AG08396 (cell line): ENCODE results near the gene PLA2G6.
"Not testable (repeated sequence)": the region's sequence is repeated elsewhere in the genome, so short reads cannot be mapped to it uniquely, and the experiment has no call there.

ENCODE experiments used
- DNase-seq: peaks from one replicate; pipeline ENCODE4 v3.0.0; 2012; ENCODE audit warnings: low spot score, mixed read lengths

PLA2G6 gene

GRCh38 chr22:38190581-38190980 is 9.0 kb upstream of the PLA2G6 start:
- DNase-seq: no peak

GRCh38 chr22:38189104-38189503 is 7.5 kb upstream of the PLA2G6 start:
- DNase-seq: no peak

- no peak for DNase-seq
These were observed 6.0 kb upstream of the PLA2G6 start for GRCh38 chr22:38187413-38188212.

GRCh38 chr22:38186429-38186828 is 4.8 kb upstream of the PLA2G6 start:
- DNase-seq: no peak

GRCh38 chr22:38184788-38185187 is 3.2 kb upstream of the PLA2G6 start:
- DNase-seq: no peak

GRCh38 chr22:38180841-38181452 is 683 bp downstream of the PLA2G6 start:
- no peak for DNase-seq

- not testable (repeated sequence) for DNase-seq
These were observed 3.1 kb downstream of the PLA2G6 start for GRCh38 chr22:38178605-38178937.

- peak; percentile 73 for DNase-seq
These were observed 3.6 kb downstream of the PLA2G6 start for GRCh38 chr22:38177926-38178604.

- DNase-seq: not testable (repeated sequence)
These were observed 4.1 kb downstream of the PLA2G6 start for GRCh38 chr22:38177571-38177925.

- DNase-seq: no peak
These were observed 4.6 kb downstream of the PLA2G6 start for GRCh38 chr22:38177044-38177443.

GRCh38 chr22:38176170-38176741 is 5.4 kb downstream of the PLA2G6 start:
- DNase-seq: peak; percentile 84

- no peak for DNase-seq
These were observed 6.2 kb downstream of the PLA2G6 start for GRCh38 chr22:38175206-38176118.

- DNase-seq: no peak
These were observed 7.0 kb downstream of the PLA2G6 start for GRCh38 chr22:38174626-38175025.

- DNase-seq: no peak
These were observed 8.1 kb downstream of the PLA2G6 start for GRCh38 chr22:38173641-38173906.

GRCh38 chr22:38172832-38173640 is 8.6 kb downstream of the PLA2G6 start:
- DNase-seq: no peak

GRCh38 chr22:38171927-38172831 is 9.5 kb downstream of the PLA2G6 start:
- DNase-seq: no peak

GRCh38 chr22:38170469-38170868 is 11.2 kb downstream of the PLA2G6 start:
- no peak for DNase-seq

GRCh38 chr22:38169116-38169515 is 12.5 kb downstream of the PLA2G6 start:
- DNase-seq: no peak

GRCh38 chr22:38167988-38168407 is 13.6 kb downstream of the PLA2G6 start:
- DNase-seq: no peak

- DNase-seq: no peak
These were observed 15.6 kb downstream of the PLA2G6 start for GRCh38 chr22:38165922-38166593.
